SK-N-SH (cell line): ENCODE data around the gene COL4A4. TPM values are rescaled to one million over a fixed set of nuclear protein-coding genes. Genes with fewer than 3 reads are reported as not detected.

ENCODE experiments used
- CTCF ChIA-PET: fragments of 300-600, 350-600 bp; formaldehyde crosslinking; extraction: SDS; loops from one replicate; lab custom pipeline; 2021; lab: Yijun Ruan, JAX
- POLR2A ChIA-PET: fragments of 350-600 bp; sonication (Branson Sonifier 250); formaldehyde crosslinking; extraction: SDS; loops from one replicate; lab custom pipeline; 2020; ENCODE audit warnings: antibody characterized with exemption, inconsistent platforms; lab: Yijun Ruan, JAX
- DNase-seq: peaks from one replicate; pipeline ENCODE4 v3.0.0; 2012
- H2AFZ ChIP-seq: fragments of 200-600 bp; sonication (generic); 2 replicates; pipeline ENCODE4 v1.8.1; 2016; ENCODE audit warnings: antibody characterized with exemption, mild to moderate bottlenecking, low read depth
- H3F3A ChIP-seq: fragments of 200-600 bp; sonication (generic); replicated peaks from 2 replicates; pipeline ENCODE3; 2016; ENCODE audit warnings: antibody characterized with exemption, mild to moderate bottlenecking; ENCODE audit not compliant: insufficient read depth
- H3K27ac ChIP-seq, 2 experiments: fragments of 200-500 bp in 1 of 2; fragments of 200-600 bp in 1 of 2; sonication (Bioruptor generic) in 1 of 2; sonication (generic), shearing (Covaris generic) in 1 of 2; 2 replicates each; pipeline versions ENCODE4 v1.5.1 to v1.6.1; 2014 to 2016; ENCODE audit warnings: low read depth in 2 of 2, inconsistent platforms in 1 of 2, low read length in 1 of 2, mild to moderate bottlenecking in 1 of 2, mixed read lengths in 1 of 2
- H3K27me3 ChIP-seq: fragments of 200-600 bp; sonication (generic), shearing (Covaris generic); 2 replicates; pipeline ENCODE4 v1.6.1; 2016; ENCODE audit warnings: mixed run types; ENCODE audit not compliant: insufficient read depth
- H3K36me3 ChIP-seq, 2 experiments: fragments of 200-500 bp in 1 of 2; fragments of 200-600 bp in 1 of 2; sonication (Bioruptor generic) in 1 of 2; sonication (generic) in 1 of 2; replicated peaks in 1 of 2; 2 replicates each; pipeline versions ENCODE3 to v1.5.1; 2014 to 2016; ENCODE audit warnings: low read length in 1 of 2, mild to moderate bottlenecking in 1 of 2; ENCODE audit not compliant: insufficient read depth in 2 of 2, control insufficient read depth in 1 of 2
- H3K4me1 ChIP-seq, 2 experiments: fragments of 200-500 bp in 1 of 2; fragments of 200-600 bp in 1 of 2; sonication (Bioruptor generic) in 1 of 2; sonication (generic), shearing (Covaris generic) in 1 of 2; 2 replicates each; pipeline versions ENCODE4 v1.5.1 to v1.6.1; 2014 to 2016; ENCODE audit warnings: low read depth in 1 of 2, low read length in 1 of 2, mixed run types in 1 of 2; ENCODE audit not compliant: insufficient read depth in 2 of 2, control insufficient read depth in 1 of 2
- H3K4me2 ChIP-seq: fragments of 200-600 bp; sonication (generic), shearing (Covaris generic); 2 replicates; pipeline ENCODE4 v1.6.1; 2017; ENCODE audit warnings: mixed run types
- H3K4me3 ChIP-seq, 2 experiments: fragments of 200-500 bp in 1 of 2; fragments of 200-600 bp in 1 of 2; sonication (Bioruptor generic) in 1 of 2; sonication (generic), shearing (Covaris generic) in 1 of 2; 2 replicates each; pipeline versions ENCODE4 v1.5.1 to v1.8.1; 2014 to 2016; ENCODE audit warnings: low read depth in 2 of 2, inconsistent platforms in 1 of 2, low read length in 1 of 2, mild to moderate bottlenecking in 1 of 2, mixed read lengths in 1 of 2, moderate library complexity in 1 of 2
- H3K79me2 ChIP-seq: fragments of 200-600 bp; sonication (generic); 2 replicates; pipeline ENCODE4 v1.8.1; 2017; ENCODE audit warnings: mild to moderate bottlenecking; ENCODE audit not compliant: insufficient read depth
- H3K9ac ChIP-seq: fragments of 200-600 bp; sonication (generic); 2 replicates; pipeline ENCODE4 v1.6.1; 2017; ENCODE audit warnings: mixed run types
- H3K9me2 ChIP-seq: fragments of 200-600 bp; sonication (generic); 2 replicates; pipeline ENCODE4 v1.6.1; 2017; ENCODE audit warnings: mixed run types
- H3K9me3 ChIP-seq: fragments of 200-600 bp; sonication (generic); 2 replicates; pipeline ENCODE4 v1.6.1; 2017; ENCODE audit warnings: mixed run types, mild to moderate bottlenecking, moderate library complexity
- H4K20me1 ChIP-seq: fragments of 200-600 bp; sonication (generic); 2 replicates; pipeline ENCODE4 v1.6.1; 2017; ENCODE audit warnings: mild to moderate bottlenecking, mixed run types; ENCODE audit not compliant: insufficient read depth
- CHD2 ChIP-seq: fragments of 150-350 bp; IDR thresholded peaks from 2 replicates; pipeline ENCODE4 v1.6.1; 2018; ENCODE audit warnings: low read length; ENCODE audit not compliant: partially characterized antibody
- EP300 ChIP-seq, 2 experiments: IDR thresholded peaks; 2 replicates each; pipeline versions ENCODE4 v1.4.0 to v1.6.1; 2012; ENCODE audit warnings: borderline replicate concordance in 1 of 2, low read depth in 1 of 2, low read length in 1 of 2
- FOSL2 ChIP-seq: IDR thresholded peaks from 2 replicates; pipeline ENCODE4 v1.4.0; 2012; ENCODE audit warnings: low read depth, mild to moderate bottlenecking, moderate library complexity, borderline replicate concordance
- FOXM1 ChIP-seq: IDR thresholded peaks from 2 replicates; pipeline ENCODE4 v1.4.0; 2012; ENCODE audit warnings: low read depth, mild to moderate bottlenecking
- GABPA ChIP-seq: IDR thresholded peaks from 2 replicates; pipeline ENCODE4 v1.4.0; 2012; ENCODE audit warnings: low read depth, mild to moderate bottlenecking
- JUND ChIP-seq: IDR thresholded peaks from 2 replicates; pipeline ENCODE4 v1.4.0; 2012
- MEF2A ChIP-seq: IDR thresholded peaks from 2 replicates; pipeline ENCODE4 v1.4.0; 2012; ENCODE audit warnings: low read depth, borderline replicate concordance
- MXI1 ChIP-seq: IDR thresholded peaks from 2 replicates; pipeline ENCODE4 v1.6.1; 2012; ENCODE audit warnings: mild to moderate bottlenecking, low read depth, low read length, improper control_type of control experiment
- NRF1 ChIP-seq: IDR thresholded peaks from 2 replicates; pipeline ENCODE4 v1.6.1; 2012; ENCODE audit warnings: low read depth, mild to moderate bottlenecking, low read length
- PBX3 ChIP-seq: IDR thresholded peaks from 2 replicates; pipeline ENCODE4; 2012
- POLR2AphosphoS5 ChIP-seq: IDR thresholded peaks from 2 replicates; pipeline ENCODE4 v1.6.1; 2012; ENCODE audit warnings: low read depth, low read length
- RCOR1 ChIP-seq: fragments of 150-350 bp; IDR thresholded peaks from 2 replicates; pipeline ENCODE4 v1.6.1; 2017; ENCODE audit warnings: antibody characterized with exemption, low read length
- SMC3 ChIP-seq: IDR thresholded peaks from 2 replicates; pipeline ENCODE4 v1.6.1; 2012; ENCODE audit warnings: low read depth, low read length, improper control_type of control experiment
- TAF1 ChIP-seq: IDR thresholded peaks from 2 replicates; pipeline ENCODE4 v1.6.1; 2012; ENCODE audit warnings: low read depth, mild to moderate bottlenecking, low read length, moderate library complexity, borderline replicate concordance
- TCF12 ChIP-seq: IDR thresholded peaks from 2 replicates; pipeline ENCODE4 v1.4.0; 2012
- TEAD4 ChIP-seq: IDR thresholded peaks from 2 replicates; pipeline ENCODE4 v1.4.0; 2012; ENCODE audit warnings: mild to moderate bottlenecking, borderline replicate concordance; ENCODE audit not compliant: insufficient read depth
- USF2 ChIP-seq: fragments of 150-350 bp; IDR thresholded peaks from 2 replicates; pipeline ENCODE4 v1.6.1; 2017; ENCODE audit warnings: antibody characterized with exemption, low read length, low read depth, borderline replicate concordance
- WGBS: methylation state at CpG from one replicate; pipeline ENCODE4 v1.1.6; 2017; ENCODE audit warnings: low lambda C conversion rate; 5-methylcytosine and 5-hydroxymethylcytosine counted together
- polyA plus RNA-seq, 3 experiments: library from polyadenylated mRNA; depleted of rRNA; stranded (reverse); fragments of >200 nt; gene quantifications; 2 replicates each; pipeline ENCODE4 v1.2.3, GENCODE V29; 2012

COL4A4 gene
- polyA plus RNA-seq, 1 of the 3 experiments (the other 2 are of a cell fraction) = not detected

GRCh38 chr2:227206406-227206805 is 42.4 kb upstream of the COL4A4 start:
- POLR2A ChIA-PET = no interaction called here
- Histone ChIP-seq H3K27ac (no peak overlapping the region), H3K4me2 (no peak overlapping the region), H3K36me3 (no peaks in the 10 kb centered on the region), H4K20me1 (no peaks in the 10 kb centered on the region), H3K4me3 (no peak overlapping the region), H3K9me2 (no peaks in the 10 kb centered on the region), H2AFZ (no peak overlapping the region), H3K9me3 (no peaks in the 10 kb centered on the region), H3K27me3 (peaks cover 12% of the 10 kb centered on the region; the same call in 1 of the 2 replicates), H3K79me2 (no peaks in the 10 kb centered on the region), H3K9ac (no peak overlapping the region), H3K4me1 (no peaks in the 10 kb centered on the region), H3F3A (no peaks in the 10 kb centered on the region)
- no peak for TF ChIP-seq RCOR1
- TF ChIP-seq EP300 (IDR thresholded peaks at IDR 0.05; ENCODE audit: borderline replicate concordance in 1 of 2, low read depth in 1 of 2, low read length in 1 of 2) = no peak
- TF ChIP-seq JUND = no peak
- TF ChIP-seq MXI1 = no peak
- TF ChIP-seq NRF1 = no peak
- TF ChIP-seq POLR2AphosphoS5 = no peak
- TF ChIP-seq TEAD4 = no peak
- no peak for TF ChIP-seq USF2
- no peak for TF ChIP-seq CHD2
- TF ChIP-seq FOXM1 = no peak
- TF ChIP-seq SMC3 = no peak
- TF ChIP-seq PBX3 = no peak
- TF ChIP-seq TCF12 = no peak
- no peak for TF ChIP-seq MEF2A
- no peak for DNase-seq
- WGBS = 26% methylated on average over 9 of the region's 9 CpGs
- CTCF ChIA-PET = no interaction called here

GRCh38 chr2:227205701-227206100 is 41.7 kb upstream of the COL4A4 start:
- DNase-seq = no peak
- H3K9me2 ChIP-seq = no peaks in the 10 kb centered on the region
- no peaks in the 10 kb centered on the region for H3F3A ChIP-seq
- no peak overlapping the region for H3K4me3 ChIP-seq
- no peak overlapping the region for H3K27ac ChIP-seq
- TF ChIP-seq TAF1 (no peak), GABPA (no peak), FOSL2 (no peak)
- no peaks in the 10 kb centered on the region for H4K20me1 ChIP-seq
- CTCF ChIA-PET = interaction anchor here (0.8 kb wide), 1 partner anchor 22 kb away, joined by 3 read pairs; no protein-coding TSS in a partner anchor
- 15% methylated on average over 4 of the region's 4 CpGs for whole genome bisulfite sequencing
- peaks cover 12% of the 10 kb centered on the region; the same call in 1 of the 2 replicates for H3K27me3 ChIP-seq
- H3K4me2 ChIP-seq = no peak overlapping the region
- H2AFZ ChIP-seq = no peak overlapping the region
- no peaks in the 10 kb centered on the region for H3K79me2 ChIP-seq
- H3K9ac ChIP-seq = no peak overlapping the region
- no peaks in the 10 kb centered on the region for H3K36me3 ChIP-seq
- no peaks in the 10 kb centered on the region for H3K9me3 ChIP-seq
- POLR2A ChIA-PET = no interaction called here
- H3K4me1 ChIP-seq = no peaks in the 10 kb centered on the region
